HL-60 (cell line): Measurements from ENCODE around the gene SERTM2.

Experiments
- DNase-seq, 2 experiments: peaks; one replicate each; pipeline ENCODE4 v3.0.0-alpha.2; 2010 to 2020; ENCODE audit warnings: low read depth in 1 of 2, low spot score in 1 of 2
- H3K27ac ChIP-seq: fragments of 250-450 bp; sonication (Bioruptor Pico); replicated peaks from 2 replicates; pipeline ENCODE4 v1.5.1; 2020; ENCODE audit warnings: mild to moderate bottlenecking, moderate library complexity
- H3K27me3 ChIP-seq: fragments of 250-450 bp; sonication (Bioruptor Pico); 2 replicates; pipeline ENCODE4 v1.5.1; 2021; ENCODE audit warnings: mild to moderate bottlenecking, moderate library complexity; ENCODE audit not compliant: insufficient read depth, poor library complexity, severe bottlenecking
- H3K4me3 ChIP-seq: replicated peaks from 2 replicates; pipeline ENCODE4 v1.5.1; 2011; ENCODE audit warnings: mild to moderate bottlenecking, control low read depth, low read length; ENCODE audit not compliant: insufficient read depth
- CTCF ChIP-seq: IDR thresholded peaks from one replicate; pipeline ENCODE4 v1.5.1; 2011; ENCODE audit warnings: low read length, control low read depth, inconsistent platforms; ENCODE audit not compliant: insufficient read depth
- GABPA ChIP-seq: IDR thresholded peaks from 2 replicates; pipeline ENCODE4 v1.6.1; 2012; ENCODE audit warnings: low read depth
- POLR2AphosphoS5 ChIP-seq: IDR thresholded peaks from 2 replicates; pipeline ENCODE4 v1.6.1; 2012; ENCODE audit warnings: low read depth
- SPI1 ChIP-seq: IDR thresholded peaks from 2 replicates; pipeline ENCODE4 v1.6.1; 2012; ENCODE audit warnings: low read depth, mild to moderate bottlenecking, borderline replicate concordance
- TF ChIP-seq, protein P1 (sequence below): IDR thresholded peaks from 2 replicates; pipeline ENCODE4 v1.6.1; 2012; ENCODE audit warnings: low read depth; ENCODE audit not compliant: insufficient replicate concordance

SERTM2 gene

GRCh38 chrX:111470681-111471403 lies 40.6 kb upstream of the SERTM2 start:
- TF ChIP-seq SPI1 (no peak), CTCF (no peak), GABPA (no peak), POLR2AphosphoS5 (no peak)
- TF ChIP-seq, protein P1, sequence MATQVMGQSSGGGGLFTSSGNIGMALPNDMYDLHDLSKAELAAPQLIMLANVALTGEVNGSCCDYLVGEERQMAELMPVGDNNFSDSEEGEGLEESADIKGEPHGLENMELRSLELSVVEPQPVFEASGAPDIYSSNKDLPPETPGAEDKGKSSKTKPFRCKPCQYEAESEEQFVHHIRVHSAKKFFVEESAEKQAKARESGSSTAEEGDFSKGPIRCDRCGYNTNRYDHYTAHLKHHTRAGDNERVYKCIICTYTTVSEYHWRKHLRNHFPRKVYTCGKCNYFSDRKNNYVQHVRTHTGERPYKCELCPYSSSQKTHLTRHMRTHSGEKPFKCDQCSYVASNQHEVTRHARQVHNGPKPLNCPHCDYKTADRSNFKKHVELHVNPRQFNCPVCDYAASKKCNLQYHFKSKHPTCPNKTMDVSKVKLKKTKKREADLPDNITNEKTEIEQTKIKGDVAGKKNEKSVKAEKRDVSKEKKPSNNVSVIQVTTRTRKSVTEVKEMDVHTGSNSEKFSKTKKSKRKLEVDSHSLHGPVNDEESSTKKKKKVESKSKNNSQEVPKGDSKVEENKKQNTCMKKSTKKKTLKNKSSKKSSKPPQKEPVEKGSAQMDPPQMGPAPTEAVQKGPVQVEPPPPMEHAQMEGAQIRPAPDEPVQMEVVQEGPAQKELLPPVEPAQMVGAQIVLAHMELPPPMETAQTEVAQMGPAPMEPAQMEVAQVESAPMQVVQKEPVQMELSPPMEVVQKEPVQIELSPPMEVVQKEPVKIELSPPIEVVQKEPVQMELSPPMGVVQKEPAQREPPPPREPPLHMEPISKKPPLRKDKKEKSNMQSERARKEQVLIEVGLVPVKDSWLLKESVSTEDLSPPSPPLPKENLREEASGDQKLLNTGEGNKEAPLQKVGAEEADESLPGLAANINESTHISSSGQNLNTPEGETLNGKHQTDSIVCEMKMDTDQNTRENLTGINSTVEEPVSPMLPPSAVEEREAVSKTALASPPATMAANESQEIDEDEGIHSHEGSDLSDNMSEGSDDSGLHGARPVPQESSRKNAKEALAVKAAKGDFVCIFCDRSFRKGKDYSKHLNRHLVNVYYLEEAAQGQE: no peak
- H3K4me3 ChIP-seq: no peak overlapping the region
- no peak overlapping the region for H3K27ac ChIP-seq
- no peaks in the 10 kb centered on the region for H3K27me3 ChIP-seq
- no peak for DNase-seq

DNA sequence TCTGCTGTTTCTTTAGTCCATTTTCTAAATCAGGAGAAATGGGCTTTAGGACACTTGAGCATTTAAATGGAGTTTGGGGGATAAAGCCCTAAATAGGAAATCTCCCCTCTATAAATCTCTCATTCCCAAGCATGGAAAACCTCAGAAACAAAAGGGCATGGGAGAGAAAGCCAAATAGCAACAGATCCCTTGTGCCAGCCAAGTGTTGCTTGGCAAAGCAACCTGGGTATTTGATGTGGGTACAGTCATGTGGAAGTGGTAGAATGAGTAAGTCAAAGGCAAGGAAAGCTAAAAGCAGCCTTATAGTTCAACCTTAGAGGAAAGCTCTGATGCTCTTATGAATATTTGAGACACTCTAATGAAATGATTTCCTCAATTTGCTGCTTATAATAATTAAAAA lies 29.5 kb upstream of the SERTM2 start:
- Histone ChIP-seq H3K27ac (no peak overlapping the region), H3K27me3 (no peaks in the 10 kb centered on the region), H3K4me3 (no peak overlapping the region)
- TF ChIP-seq SPI1 (no peak), CTCF (no peak), POLR2AphosphoS5 (no peak), GABPA (no peak)
- TF ChIP-seq, protein P1: no peak
- no peak for DNase-seq

GRCh38 chrX:111483135-111483534 lies 28.3 kb upstream of the SERTM2 start:
- DNase-seq: no peak
- H3K27ac ChIP-seq: no peak overlapping the region
- no peak for TF ChIP-seq POLR2AphosphoS5
- TF ChIP-seq GABPA: no peak
- TF ChIP-seq SPI1: no peak
- TF ChIP-seq, protein P1: no peak
- no peak for TF ChIP-seq CTCF
- no peak overlapping the region for H3K4me3 ChIP-seq
- no peaks in the 10 kb centered on the region for H3K27me3 ChIP-seq
